Left forelimb (tissue), 1 donor: Measurements from ENCODE around the gene PUS10.

ENCODE experiments used
- DNase-seq: peaks from one replicate; pipeline ENCODE4 v3.0.0-alpha.2; 2018; ENCODE audit warnings: low spot score

Gene PUS10

DNA sequence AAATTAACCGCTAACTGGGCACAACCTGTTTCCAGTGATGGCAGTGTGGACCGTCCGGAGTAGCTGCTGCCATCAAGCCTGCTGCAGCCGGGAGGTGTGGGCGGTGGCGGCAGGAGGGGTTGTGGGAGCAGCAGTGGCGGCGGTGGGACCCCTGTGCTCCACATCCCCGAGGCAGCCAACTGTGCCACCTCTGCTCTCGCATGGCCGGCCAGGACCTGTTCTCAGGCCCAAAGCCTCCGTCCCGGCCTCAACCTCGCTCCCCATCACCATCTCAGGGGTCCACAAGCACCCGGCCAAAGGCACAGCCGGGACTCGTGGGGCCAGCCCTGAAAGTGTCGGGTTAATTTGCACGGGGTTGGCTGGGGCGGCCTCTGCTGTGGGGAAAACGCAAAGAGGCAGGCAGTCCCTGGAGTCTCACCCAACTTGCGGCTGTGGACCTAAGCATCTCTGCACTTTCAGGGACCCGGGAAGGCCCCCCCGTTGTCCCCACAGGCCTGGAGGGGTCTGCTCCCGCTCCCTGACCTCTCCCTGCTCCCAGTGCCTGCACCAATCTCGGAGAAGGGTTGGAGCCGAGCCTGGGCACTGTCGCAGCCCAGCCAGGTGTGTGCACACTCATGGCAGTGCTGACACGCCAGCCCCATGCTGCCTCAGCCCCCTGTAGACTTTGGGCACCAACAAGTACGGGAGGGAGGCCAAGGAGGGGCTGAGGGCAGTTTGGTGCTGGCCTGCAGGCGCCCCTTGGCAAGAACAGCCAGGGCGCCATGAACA lies 45.0 kb downstream of the PUS10 start:
- DNase-seq, result no peak

DNA sequence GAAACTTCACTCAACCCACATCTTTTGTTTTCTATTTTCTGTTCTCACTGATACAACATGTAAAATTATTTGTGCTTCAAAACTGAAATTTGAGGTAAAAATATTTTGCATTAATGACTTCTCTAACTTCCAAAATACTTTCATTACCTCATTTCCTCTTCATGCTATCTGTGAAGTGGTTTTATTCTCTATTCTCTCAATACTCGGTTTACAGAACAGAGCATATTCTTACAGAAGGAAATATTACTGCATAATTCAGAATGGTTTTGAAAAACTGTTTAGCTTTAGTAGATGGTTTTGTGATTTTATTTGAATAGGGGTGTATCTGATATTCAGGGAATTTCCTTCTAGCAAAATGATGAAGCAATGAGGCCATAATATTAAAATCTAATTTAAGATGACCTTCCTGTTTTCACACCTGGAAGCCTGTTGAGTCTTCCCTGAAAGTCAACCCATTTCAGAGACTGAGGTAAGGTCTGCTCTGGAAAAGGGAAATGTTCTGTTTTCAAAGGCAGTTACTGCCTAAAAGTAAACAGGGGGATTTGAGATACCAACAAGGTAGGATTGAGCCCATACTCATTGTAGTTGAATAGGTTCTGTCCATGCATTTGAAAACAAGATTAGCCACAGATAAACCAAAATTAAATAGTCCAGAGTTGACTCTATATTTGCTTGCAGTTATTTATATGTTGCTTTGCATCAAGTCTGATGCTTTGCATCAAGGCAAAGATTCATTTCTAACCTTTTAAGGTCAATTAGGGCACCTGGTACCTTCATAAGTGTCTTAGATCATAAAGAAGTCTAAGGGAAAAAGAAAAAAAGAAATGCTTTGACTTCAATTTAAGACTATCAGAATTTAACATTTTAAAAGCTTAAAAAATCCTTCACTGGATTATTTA lies 51.3 kb downstream of the PUS10 start:
- DNase-seq, result no peak

DNA sequence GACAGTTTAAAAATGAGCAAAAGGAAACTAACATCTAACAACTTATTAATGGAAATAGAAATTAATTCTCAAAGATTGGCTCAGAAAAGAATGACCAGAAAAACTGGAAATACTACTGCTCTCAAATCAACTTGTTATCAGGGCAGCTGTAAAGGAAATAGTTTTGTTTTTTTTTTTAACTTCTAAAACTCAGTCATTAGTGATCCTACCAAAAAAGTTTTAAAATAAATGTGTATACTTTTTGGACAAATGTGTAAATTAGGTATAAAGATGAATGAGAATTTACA lies 52.6 kb downstream of the PUS10 start:
- DNase-seq, result no peak

DNA sequence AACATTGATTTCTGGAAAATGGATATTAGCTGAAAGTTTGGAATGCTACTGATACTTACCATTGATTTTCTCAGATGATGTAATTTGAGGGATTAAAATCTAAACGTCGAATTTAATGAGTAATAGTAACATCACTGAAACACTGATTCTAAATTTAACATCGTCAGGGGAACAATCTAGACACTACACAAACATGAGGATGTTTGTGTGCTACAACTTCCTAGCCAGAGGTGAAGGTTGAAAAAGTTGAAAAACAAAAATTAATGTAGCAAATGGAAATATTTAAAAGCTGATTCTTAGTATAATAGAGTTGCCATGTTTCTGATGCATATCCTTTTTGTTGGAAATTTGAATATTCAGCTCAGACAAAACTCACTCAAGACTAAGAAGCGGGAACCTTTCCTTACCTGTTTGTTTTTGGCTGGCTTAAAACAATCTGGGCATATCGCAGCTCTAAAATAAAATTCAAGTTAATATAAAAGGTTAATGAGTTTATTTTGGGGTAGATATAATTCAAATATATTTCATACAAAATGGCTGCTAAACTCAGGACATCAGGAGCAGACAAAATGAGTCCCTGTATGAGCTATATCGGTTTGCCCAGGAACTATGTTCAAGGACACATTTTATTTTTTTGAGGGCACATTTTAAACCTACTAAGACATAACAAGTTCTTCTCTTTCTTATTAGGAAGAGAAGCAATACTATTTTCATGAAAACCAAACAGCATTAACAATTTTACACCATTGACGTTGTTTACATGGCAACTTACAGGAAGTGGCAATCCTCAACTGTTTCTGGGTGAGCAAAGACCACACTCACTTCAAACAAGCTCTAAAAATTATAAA lies 53.2 kb downstream of the PUS10 start:
- no peak for DNase-seq

DNA sequence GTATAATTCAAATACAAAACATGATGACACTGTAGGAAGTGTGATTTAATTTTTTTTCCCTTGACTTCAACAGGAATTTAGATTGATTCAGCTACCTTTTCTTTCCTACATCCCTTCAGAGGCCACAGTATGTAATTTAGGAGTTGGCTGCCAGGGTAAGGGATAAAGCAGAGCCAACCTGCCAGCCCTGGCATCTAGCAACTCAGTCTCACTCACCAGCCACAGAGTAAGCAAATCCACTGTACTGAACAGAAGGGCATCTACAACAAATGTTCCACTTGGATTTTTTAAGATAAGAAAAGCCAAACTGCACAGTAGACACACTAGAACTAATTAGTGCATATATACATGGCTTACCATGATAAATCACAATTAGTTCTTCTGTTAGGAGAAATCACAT lies 54.9 kb downstream of the PUS10 start:
- no peak for DNase-seq

DNA sequence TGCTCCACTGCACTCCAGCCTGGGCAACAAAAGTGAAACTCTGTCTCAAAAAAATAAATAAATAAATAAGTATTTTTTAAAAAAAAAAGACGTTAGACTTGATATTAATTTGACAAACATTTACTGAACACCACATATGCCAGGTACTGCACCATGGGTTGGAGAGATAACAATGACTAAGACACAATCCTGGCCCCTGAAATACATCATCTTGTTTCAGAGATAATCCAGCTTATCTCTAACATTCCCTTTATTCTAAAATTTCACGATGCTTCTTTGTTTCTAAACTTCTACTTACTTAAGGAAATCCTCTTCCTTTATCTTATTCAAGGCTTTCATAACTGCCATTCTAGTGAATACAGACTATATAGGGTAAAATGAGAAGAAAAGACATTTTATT lies 55.5 kb downstream of the PUS10 start:
- no peak for DNase-seq

DNA sequence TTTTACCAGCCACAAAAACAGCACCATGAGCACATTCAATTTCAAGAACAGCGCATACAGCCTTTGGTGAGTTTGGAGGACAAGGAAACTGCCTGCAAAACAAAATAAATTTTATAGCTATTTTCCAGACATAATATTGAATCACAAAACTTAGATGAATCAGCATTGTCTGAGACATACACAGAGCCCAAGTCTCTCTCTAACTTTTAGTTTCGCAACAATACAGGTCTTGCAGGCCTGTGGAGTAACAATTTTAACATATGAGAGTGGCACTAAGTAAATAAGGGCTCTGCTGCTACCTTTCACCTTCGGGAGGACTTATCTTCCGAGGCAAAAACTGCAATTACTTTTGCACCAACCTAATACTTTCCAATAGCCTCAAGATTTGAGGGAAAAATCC lies 56.6 kb downstream of the PUS10 start:
- no peak for DNase-seq

DNA sequence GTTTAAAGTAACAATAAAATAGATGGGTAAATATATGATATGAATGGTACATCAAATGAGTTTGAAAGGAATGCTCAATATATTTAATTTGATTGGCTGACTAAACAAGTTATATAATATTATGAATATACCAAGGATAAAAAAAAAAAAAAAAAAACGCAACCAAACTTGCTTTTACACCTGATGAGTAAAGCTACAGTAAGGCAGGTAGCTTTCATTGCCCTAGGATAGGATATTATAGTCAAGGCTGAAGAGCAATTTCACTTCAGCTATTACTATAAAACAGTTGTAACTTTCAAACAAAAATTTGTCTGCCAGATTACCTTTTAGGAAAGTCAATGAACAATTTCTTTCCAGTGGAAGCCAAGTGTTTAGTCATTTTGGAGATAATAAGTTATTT lies 57.3 kb downstream of the PUS10 start:
- no peak for DNase-seq

DNA sequence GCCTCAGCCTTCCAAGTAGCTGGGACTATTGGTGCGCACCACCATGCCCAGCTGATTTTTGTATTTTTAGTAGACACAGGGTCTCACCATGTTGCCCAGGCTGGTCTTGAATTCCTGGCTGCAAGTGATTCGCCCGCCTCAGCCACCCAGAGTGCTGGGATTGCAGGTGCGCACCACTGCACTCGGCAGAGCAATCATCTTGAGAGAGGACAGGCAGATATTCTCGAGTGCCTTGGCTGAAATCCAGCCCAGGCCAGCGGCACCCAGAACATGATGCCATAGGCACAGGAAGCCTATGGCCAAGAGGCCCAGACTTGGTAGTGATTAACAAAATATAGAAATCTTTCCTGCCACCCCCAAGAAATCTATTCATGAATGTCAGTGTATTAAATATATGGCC lies 58.6 kb downstream of the PUS10 start:
- DNase-seq, result no peak

DNA sequence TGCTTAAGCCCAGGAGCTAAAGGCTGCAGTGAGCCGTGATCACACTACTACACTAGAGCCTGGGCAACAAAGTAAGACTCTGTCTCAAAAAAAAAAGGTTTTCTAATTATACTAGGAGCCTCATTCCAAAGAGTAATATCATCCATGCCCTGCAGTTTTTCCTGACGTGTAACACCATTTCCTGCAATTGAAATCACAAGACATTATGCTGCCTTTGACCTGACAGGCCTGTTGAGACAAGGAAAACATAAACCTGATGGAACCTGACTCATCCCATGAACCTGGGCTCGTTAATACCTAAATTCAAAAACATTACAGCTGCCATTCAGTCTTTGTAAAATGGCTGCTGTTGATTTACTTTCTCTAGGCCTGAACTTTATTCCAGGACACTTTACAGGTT lies 59.3 kb downstream of the PUS10 start:
- DNase-seq, result no peak

DNA sequence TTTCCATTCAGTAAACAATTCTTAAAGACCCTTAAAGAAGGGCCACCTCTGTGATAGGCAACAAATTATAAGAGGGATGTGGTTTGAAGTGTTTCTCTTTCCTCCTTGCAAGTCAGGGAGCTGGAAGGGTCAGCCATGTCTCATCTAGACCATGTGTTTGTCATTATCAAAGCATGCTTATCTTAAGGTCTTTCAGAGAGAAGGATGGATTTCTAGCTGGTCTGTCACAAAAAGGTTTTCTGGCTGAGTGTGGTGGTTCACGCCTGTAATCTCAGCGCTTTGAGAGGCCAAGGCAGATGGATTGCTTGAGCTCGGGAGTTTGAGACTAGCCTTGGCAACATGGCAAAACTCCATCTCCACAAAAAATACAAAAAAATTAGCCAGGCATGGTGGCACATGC lies 59.7 kb downstream of the PUS10 start:
- no peak for DNase-seq

DNA sequence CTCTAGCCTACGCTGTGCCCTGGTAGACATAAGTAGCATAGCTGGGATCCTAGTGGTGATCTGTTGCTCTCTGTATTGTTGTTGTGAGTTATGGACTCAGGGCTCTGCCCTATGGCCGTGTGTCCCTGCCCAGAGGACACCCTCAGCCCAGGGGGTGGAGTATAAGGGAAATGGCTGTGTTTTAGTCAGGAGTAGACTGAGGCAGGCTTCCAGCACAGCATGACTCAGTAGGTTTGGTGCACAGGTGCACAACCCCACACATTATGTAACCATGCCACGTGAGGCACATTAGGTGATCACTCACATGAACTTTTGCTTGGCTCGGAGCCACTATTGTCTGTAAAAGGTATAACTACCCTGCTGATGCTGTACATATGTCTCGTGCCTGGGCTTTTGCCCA lies 60.4 kb downstream of the PUS10 start:
- DNase-seq, result no peak

DNA sequence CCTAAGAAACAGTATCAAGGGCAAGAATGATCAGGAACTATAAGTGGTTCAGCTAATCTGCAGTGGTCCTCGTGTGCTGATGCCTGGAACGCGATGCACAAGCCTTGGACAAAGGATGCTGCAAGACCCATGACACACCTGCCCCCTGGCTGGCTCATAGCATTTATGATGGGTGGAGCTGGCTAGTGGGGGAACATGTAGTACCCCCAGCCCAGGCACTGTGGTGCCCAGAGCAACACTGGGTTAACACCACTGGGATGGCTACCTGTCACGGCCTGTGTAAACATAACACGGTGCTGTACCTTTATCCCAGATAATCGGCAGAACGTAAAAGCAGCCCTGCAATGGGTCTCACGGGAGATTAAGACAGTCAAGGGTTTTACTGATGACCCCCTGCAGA lies 60.8 kb downstream of the PUS10 start:
- DNase-seq, result no peak

DNA sequence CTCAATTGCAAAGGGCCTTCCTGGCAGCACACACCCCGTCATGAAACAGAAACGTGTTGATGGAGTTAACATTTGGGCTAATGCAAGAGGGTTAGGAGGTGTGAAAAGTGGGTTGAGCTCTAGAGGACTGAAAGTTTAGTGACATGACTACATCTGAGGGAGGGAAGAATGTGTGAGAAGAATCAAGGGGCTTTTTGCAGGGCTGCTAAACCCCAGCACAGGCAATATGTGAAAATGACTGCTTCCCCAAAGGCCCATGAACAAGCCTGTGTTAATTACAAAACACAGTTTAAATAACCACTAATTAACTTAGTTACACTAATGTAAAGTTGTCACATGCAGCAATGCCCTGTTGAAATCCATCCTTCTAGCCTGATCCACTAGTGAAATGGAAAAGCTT lies 63.9 kb downstream of the PUS10 start:
- DNase-seq, result no peak

DNA sequence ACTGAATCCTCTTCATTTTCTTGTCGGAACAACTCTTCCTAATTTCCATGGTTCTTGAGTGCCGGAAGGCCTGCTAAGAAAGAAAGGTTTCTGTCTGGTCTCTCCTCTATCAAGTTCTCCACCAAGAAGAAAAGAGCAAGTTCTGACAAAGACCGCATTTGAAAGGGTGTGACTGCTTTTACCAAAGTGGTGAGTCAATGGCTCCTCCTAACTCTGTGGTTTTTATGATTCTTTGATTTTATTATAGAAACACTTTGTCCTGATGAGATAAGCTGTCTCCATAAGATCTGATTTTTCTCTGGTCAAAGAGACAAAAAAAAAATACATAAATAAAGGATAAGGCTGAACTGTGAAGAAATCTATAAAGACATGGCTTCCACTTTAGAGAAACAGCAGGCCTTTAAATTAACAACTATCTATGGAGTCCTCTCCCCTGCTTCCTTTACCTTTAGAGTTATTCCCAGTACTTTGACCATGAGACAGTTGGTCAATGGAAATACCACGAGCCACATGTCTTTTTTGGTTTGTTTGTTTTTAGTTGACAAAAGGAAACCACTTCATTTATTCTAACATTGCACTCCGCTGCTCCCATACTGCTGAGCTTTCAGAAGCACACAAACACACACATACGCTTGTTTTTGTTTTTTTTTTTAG lies 69.0 kb downstream of the PUS10 start:
- DNase-seq, result no peak

DNA sequence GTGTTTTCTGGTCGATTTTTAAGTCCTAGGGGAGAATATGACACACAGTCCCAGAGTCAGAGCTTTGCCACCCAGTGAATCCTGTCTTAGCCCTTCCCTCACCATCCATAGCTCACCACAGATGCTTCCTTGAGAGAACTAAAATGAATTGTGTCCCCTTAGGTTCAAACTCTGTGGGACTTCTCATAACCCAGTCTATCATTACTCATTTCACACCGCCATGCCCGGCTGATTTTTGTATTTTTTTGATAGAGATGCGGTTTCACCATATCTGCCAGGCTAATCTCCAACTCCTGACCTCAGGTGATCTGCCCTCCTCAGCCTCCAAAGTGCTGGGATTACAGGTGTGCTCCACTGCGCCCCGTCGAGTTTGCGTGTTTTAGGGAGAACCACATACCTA lies 69.9 kb downstream of the PUS10 start:
- DNase-seq, result no peak

DNA sequence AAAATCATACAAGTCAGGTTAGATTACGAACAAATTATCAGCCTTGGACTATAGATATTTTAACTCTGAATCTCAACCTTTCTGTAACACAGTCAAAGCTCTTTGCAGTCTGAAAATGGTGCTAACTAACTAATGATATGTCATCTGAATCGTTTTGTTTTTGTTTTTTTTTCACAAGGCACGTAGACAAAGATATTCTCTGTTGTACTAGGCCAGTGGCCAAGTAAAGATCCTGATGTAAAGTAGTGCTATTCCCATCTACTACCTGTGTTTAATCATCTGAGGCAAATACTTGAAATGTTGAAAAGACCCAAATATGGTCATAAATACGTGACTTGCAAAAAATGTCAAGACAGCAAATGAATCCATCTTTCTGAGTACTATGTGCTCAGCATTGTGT lies 71.0 kb downstream of the PUS10 start:
- no peak for DNase-seq

DNA sequence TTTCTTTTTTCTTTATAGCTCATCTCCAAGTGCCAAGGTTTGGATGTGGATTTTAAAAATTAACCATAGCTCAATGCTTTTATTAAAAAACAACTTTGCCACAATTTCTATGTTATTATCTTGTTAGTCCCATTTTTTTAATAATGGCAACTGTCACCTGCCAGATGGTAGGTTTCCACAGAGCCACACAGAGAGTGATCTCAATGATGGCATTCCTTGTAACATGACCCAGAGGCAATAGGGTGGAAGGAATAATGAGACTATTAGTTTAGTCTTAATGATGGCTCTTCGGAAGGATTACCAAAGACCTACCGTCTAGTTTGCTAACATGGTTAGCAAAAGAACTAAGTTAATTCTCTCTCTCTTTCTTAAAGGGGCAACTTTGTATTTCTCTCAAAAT lies 72.7 kb downstream of the PUS10 start:
- DNase-seq, result no peak

DNA sequence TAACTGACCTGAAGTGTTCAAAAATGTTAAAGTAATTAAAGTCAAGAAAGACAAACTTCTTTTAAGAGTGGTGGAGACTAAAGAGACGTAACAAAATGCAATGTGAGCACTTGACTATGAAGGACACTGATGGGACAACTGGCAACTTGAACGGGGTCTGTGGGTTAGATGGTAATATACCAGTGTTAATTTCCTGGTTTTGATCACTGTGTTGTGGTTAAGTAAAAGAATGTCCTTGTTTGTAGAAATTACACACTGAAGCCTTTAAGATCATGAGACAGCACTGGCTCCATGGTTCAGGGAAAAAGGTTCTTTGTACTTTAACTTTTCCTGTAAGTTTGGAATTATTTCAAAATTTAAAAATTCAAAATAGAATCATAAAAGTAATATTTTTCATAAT lies 78.4 kb downstream of the PUS10 start:
- no peak for DNase-seq

DNA sequence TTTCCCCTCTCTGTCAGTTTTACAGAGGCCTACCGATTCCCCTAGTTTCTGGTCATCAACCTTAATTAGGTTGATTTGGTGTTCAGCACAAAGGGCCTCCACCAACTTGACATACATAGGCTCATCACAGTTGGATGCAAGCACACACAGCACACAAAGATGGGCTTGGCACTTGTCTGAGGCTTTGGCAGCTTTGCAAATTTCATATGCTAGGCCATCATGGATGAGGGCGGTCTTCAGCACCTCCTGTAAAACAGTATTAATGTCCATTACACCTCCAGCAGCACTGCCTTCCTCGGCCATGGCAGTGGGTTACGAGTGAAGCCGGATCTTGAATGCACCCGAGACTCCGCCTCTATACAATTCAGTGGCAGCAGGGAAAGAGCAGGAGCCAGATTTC lies 79.8 kb downstream of the PUS10 start:
- no peak for DNase-seq

DNA sequence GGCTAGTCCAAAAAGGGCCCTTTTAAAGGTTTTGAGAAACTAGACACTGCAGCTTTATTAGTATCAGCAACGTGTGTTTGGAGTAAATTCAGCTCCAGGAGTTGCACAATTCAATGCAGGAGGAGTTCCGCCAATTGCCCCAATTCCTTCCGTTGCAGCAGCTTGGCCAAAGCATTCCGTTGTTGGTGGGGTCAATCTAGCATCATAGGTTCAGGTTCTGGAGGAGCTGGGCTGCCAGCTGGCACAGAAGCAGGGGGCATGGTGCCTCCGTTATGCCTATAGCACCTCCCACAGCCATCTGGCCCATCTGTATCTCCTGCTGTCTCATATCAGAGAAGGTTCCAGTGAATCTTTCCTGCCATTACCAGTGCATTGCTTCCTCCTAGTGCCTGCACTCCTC lies 81.3 kb downstream of the PUS10 start:
- no peak for DNase-seq

DNA sequence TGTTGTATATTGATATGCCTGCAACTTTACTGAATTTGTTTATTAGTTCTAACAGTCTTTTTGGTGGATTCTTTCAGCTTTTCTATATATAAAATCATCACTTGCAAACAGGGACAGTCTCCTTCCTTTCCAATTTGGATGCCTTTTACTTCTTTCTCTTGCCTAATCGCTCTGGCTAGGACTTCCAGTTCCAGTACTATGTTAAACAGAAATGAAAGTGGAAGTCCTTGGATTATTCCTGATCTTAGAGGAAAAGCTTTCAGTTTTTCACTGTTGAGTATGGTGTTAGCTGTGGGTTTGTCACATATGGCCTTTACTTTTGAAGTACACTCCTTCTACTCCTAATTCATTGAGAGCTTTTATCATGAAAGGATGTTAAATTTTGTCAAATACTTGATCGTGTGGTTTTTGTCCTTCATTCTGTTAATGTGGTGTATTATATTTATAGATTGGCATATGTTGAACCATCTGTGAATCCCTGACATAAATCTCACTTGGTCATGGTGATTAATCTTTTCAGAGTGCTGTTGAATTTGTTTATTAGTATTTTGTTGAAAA lies 83.8 kb downstream of the PUS10 start:
- DNase-seq, result no peak
